GM23248 (cell line): ENCODE measurements around the gene CNTRL.

Source experiments
- EZH2 ChIP-seq: fragments of 200-600 bp; sonication (generic); IDR thresholded peaks from 2 replicates; pipeline ENCODE4 v1.6.1; 2018; ENCODE audit warnings: antibody characterized with exemption, mild to moderate bottlenecking; ENCODE audit not compliant: insufficient read depth, poor library complexity, severe bottlenecking
- EZH2phosphoT487 ChIP-seq: fragments of 200-600 bp; sonication (generic); IDR thresholded peaks from 2 replicates; pipeline ENCODE4 v1.6.1; 2018; ENCODE audit warnings: antibody characterized with exemption, moderate library complexity, mild to moderate bottlenecking, low read depth; ENCODE audit not compliant: insufficient read depth

GRCh38 chr9:121184463-121184862 lies 109.7 kb downstream of the CNTRL start:
- TF ChIP-seq EZH2 (no peak), EZH2phosphoT487 (no peak)
